Peyer's patch (tissue), 4 donors: ENCODE measurements around the gene PAQR4. TPM values are rescaled to one million over a fixed set of nuclear protein-coding genes. Genes with fewer than 3 reads are reported as not detected.

Experiments used
- DNase-seq, 3 donors: peaks; one replicate each; pipeline ENCODE4 v3.0.0-alpha.2; 2017 to 2019
- H3K27ac ChIP-seq, 4 donors: fragments of 200-600 bp; sonication (generic); one replicate each; pipeline ENCODE4 v1.5.1; 2016 to 2019
- H3K27me3 ChIP-seq, 2 donors: fragments of 200-600 bp; sonication (generic); one replicate each; pipeline ENCODE4 v1.5.1; 2019
- H3K36me3 ChIP-seq, 3 donors: fragments of 200-600 bp; sonication (generic); one replicate each; pipeline ENCODE4 v1.5.1; 2016 to 2019
- H3K4me1 ChIP-seq, 4 donors: fragments of 200-600 bp; sonication (generic); one replicate each; pipeline ENCODE4 v1.5.1; 2016 to 2019
- H3K4me3 ChIP-seq, 4 donors: fragments of 200-600 bp; sonication (generic); 1 replicate in 3 of 4; 2 replicates in 1 of 4; pipeline ENCODE4 v1.5.1; 2016 to 2019; ENCODE audit warnings: mild to moderate bottlenecking in 1 of 4
- H3K9me3 ChIP-seq, 4 donors: fragments of 200-600 bp; sonication (generic); one replicate each; pipeline ENCODE4 v1.5.1; 2016 to 2019; ENCODE audit warnings: mild to moderate bottlenecking in 1 of 4
- POLR2A ChIP-seq, 2 donors: fragments of 450-650 bp; IDR thresholded peaks; one replicate each; pipeline ENCODE4 v1.5.1; 2017; ENCODE audit warnings: antibody characterized with exemption in 2 of 2, mild to moderate bottlenecking in 2 of 2, moderate library complexity in 2 of 2
- total RNA-seq, 4 donors: library from RNA; depleted of rRNA; stranded (reverse); fragments of >200 nt; gene quantifications; one replicate each; pipeline ENCODE4 v1.1.0, GENCODE V29; 2016
- TF ChIP-seq, protein P1 (sequence below), 6 experiments: fragments of 450-650 bp in 4 of 6; fragments of 200-600 bp in 2 of 6; sonication (generic) in 1 of 6; IDR thresholded peaks; one replicate each; pipeline ENCODE4 v1.5.1; 2017 to 2019; ENCODE audit warnings: antibody characterized with exemption in 6 of 6, mild to moderate bottlenecking in 3 of 6, moderate library complexity in 1 of 6

The PAQR4 gene
- total RNA-seq, 4 donors from 2014 or later, result 6.3 to 13.2 (median 9.2) TPM

DNA sequence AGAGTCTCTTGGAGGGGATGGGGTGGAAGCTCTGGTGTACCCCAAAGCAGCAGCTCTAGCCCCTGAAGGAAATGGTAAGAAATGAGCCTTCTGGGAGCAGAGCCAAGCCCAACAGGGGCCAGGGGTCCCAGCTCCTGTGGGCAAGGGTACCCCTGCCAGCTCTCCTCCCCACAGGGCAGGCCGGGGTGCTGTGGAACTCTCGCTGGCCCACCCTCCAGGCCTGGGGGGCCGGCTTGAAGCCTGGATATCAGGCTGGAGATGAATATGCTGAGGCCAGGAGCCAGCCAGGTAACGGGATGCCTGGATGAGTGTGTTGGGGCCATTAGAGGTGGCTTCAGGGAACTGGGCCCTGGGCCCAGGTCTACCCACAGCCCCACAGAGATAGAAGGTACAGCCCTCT is 31.4 kb downstream of the PAQR4 start:
- DNase-seq, result no peak
- Histone ChIP-seq H3K36me3 (no peaks in the 10 kb centered on the region), H3K27me3 (no peaks in the 10 kb centered on the region), H3K4me3 (no peak overlapping the region), H3K9me3 (no peaks in the 10 kb centered on the region), H3K4me1 (peaks cover 0 to 4% (median 0%) of the 10 kb centered on the region in 4 donors), H3K27ac (no peak overlapping the region)
- TF ChIP-seq POLR2A (IDR thresholded peaks at IDR 0.05), result no peak
- TF ChIP-seq, protein P1, sequence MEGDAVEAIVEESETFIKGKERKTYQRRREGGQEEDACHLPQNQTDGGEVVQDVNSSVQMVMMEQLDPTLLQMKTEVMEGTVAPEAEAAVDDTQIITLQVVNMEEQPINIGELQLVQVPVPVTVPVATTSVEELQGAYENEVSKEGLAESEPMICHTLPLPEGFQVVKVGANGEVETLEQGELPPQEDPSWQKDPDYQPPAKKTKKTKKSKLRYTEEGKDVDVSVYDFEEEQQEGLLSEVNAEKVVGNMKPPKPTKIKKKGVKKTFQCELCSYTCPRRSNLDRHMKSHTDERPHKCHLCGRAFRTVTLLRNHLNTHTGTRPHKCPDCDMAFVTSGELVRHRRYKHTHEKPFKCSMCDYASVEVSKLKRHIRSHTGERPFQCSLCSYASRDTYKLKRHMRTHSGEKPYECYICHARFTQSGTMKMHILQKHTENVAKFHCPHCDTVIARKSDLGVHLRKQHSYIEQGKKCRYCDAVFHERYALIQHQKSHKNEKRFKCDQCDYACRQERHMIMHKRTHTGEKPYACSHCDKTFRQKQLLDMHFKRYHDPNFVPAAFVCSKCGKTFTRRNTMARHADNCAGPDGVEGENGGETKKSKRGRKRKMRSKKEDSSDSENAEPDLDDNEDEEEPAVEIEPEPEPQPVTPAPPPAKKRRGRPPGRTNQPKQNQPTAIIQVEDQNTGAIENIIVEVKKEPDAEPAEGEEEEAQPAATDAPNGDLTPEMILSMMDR (IDR thresholded peaks at IDR 0.05), result no peak

DNA sequence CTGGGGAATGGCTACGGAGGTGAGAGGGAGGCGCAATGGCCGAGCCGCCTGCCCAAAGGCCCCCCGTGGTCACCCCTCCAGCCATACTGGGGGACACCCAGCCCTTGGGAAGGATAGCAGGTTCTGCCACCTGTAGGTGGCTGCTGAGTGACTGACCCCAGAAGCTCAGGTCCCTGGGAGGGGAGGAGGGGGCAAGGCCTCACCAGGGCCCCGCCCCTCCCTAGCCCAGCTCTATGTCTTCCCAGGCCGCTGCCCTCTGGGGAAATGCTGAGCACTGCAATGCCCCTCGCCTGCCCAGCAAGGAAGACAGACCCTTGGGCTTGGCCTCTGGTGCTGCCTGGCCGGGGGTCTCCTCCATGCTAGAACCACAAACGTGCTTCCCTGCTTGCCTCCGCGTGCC is 32.2 kb downstream of the PAQR4 start:
- H3K36me3 ChIP-seq, result no peaks in the 10 kb centered on the region
- H3K27ac ChIP-seq, result no peak overlapping the region
- no peaks in the 10 kb centered on the region for H3K27me3 ChIP-seq
- no peaks in the 10 kb centered on the region for H3K9me3 ChIP-seq
- no peak for DNase-seq
- no peak overlapping the region for H3K4me3 ChIP-seq
- TF ChIP-seq POLR2A (IDR thresholded peaks at IDR 0.05), result no peak
- TF ChIP-seq, protein P1 (IDR thresholded peaks at IDR 0.05), result no peak
- peaks cover 0 to 5% (median 2%) of the 10 kb centered on the region in 4 donors for H3K4me1 ChIP-seq

DNA sequence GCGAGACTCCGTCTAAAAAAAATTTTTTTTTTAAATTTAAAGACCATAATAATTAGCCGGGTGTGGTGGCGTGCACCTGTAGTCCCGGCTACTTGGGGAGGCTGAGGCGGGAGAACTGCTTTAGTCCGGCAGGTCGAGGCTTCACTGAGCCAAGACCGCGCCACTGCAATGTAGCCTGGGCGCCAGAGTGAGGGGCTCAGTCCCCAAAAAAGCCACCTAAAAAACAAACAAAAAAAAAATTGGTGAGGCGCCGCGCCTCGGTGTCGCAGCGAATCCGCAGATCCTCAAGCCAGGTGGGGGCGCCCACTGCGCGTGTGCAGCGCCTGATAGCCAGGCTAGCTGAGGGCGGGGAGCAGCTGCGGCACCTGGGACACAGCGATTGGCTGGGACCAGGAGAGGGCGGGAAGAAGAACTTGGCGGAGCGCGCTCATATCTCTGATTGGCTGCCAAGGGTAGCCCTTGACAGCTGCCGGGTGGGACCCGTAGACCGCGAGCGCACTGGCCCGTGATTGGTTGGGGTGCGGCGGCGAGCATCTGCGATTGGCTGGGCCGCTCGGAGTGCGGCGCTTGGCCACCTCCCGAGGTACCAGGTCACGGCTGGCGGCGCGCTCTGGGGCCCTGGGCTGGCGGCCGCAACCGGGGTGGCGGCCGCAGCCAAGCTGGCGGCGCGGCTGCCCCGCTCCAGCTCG is 34.6 kb downstream of the PAQR4 start:
- no peaks in the 10 kb centered on the region for H3K36me3 ChIP-seq
- H3K27ac ChIP-seq, result peak overlapping the region in 1 of 4 donors; percentile 96
- peaks cover 8 to 29% (median 14%) of the 10 kb centered on the region in 4 donors for H3K4me1 ChIP-seq
- no peaks in the 10 kb centered on the region for H3K9me3 ChIP-seq
- TF ChIP-seq POLR2A (IDR thresholded peaks at IDR 0.05), result peak; percentile 69 to 86
- TF ChIP-seq, protein P1 (IDR thresholded peaks at IDR 0.05), result peak; percentile 51 to 86 (median 62)
- no peaks in the 10 kb centered on the region for H3K27me3 ChIP-seq
- peak; percentile 95 to 99 (median 98) for DNase-seq
- H3K4me3 ChIP-seq, result peak overlapping the region in 3 of 4 donors; percentile 25 to 58 (median 42)

DNA sequence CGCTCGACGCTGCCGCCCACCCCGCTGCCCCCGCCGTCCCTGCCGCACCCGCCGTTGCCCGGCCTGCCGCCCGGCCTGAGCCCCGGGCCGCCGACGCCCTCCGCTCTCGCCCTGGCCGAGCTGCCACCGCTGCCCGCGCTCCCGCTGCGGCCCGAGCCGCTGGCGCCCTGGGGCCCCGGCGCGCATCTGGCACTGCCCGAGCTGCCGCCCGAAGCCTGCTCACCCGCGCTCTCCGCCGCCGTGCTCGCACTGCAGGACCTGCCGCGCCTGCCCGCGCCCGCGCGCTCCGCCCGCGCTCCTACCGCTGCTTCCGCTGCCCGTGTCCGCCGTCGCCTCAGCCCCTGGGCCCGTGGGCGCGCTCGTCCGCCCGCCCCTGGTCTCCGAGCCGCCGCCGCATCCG is 35.2 kb downstream of the PAQR4 start:
- no peaks in the 10 kb centered on the region for H3K27me3 ChIP-seq
- peak overlapping the region in 3 of 4 donors; percentile 42 to 58 (median 53) for H3K4me3 ChIP-seq
- peaks cover 8 to 31% (median 14%) of the 10 kb centered on the region in 4 donors for H3K4me1 ChIP-seq
- no peaks in the 10 kb centered on the region for H3K9me3 ChIP-seq
- no peak for TF ChIP-seq POLR2A (IDR thresholded peaks at IDR 0.05)
- TF ChIP-seq, protein P1 (IDR thresholded peaks at IDR 0.05), result no peak
- H3K36me3 ChIP-seq, result no peaks in the 10 kb centered on the region
- peak overlapping the region in 1 of 4 donors; percentile 96 for H3K27ac ChIP-seq
- DNase-seq, result peak in 1 of 3 donors; percentile 62

DNA sequence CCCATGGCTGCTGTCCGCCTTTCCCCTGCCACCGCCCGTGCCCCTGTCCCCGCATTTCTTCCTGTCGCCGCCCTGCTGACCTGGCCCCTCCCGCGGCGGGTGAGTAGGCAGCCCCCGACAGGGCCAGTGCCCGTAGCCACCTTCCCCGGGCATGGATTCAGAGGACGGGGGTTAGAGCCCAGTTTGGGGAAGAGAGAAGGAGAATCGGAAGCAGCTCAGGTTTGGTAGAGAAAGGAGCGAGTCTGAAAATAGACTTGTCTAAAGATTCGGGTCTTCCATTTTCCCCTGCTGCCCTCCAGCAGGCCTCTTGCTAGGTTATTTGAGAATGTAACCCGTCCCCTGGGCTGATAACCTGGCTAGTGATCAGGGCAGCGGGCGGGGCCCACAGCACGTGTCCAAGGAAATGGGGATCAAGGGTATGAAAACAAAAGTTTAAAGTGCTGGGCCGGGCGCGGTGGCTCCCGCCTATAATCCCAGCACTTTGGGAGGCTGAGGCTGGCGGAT is 35.7 kb downstream of the PAQR4 start:
- Histone ChIP-seq H3K9me3 (no peaks in the 10 kb centered on the region), H3K27ac (peak overlapping the region in 3 of 4 donors; percentile 63 to 96 (median 84)), H3K27me3 (no peaks in the 10 kb centered on the region), H3K36me3 (no peaks in the 10 kb centered on the region), H3K4me1 (peaks cover 8 to 31% (median 14%) of the 10 kb centered on the region in 4 donors), H3K4me3 (peak overlapping the region; percentile 34 to 58 (median 46))
- TF ChIP-seq POLR2A (IDR thresholded peaks at IDR 0.05), result peak; percentile 22 to 51
- TF ChIP-seq, protein P1 (IDR thresholded peaks at IDR 0.05), result no peak
- DNase-seq, result peak in 2 of 3 donors; percentile 71 to 77
